AG04449 (cell line): ENCODE measurements around the gene ESR1.

Experiments used
- CTCF ChIA-PET: fragments of 350-600 bp; formaldehyde crosslinking; extraction: SDS; loops from one replicate; lab custom pipeline; 2021; ENCODE audit warnings: antibody characterized with exemption; lab: Yijun Ruan, JAX
- POLR2A ChIA-PET: fragments of 400-600, 350-600 bp; formaldehyde crosslinking; extraction: SDS; loops from one replicate; lab custom pipeline; 2020; ENCODE audit warnings: antibody characterized with exemption, inconsistent platforms; lab: Yijun Ruan, JAX
- DNase-seq: peaks from one replicate; pipeline ENCODE4 v3.0.0-alpha.2; 2010; ENCODE audit warnings: low read depth, low spot score
- H3K4me3 ChIP-seq: 2 replicates; pipeline ENCODE4 v1.5.1; 2011; ENCODE audit warnings: low read depth, mild to moderate bottlenecking, control low read depth, low read length
- TF ChIP-seq, protein P1 (sequence below): IDR thresholded peaks from one replicate; pipeline ENCODE4 v1.5.1; 2011; ENCODE audit warnings: mild to moderate bottlenecking, moderate library complexity, low read length, control low read depth, inconsistent platforms; ENCODE audit not compliant: insufficient read depth; ENCODE audit errors: missing control alignments

The ESR1 gene

GRCh38 chr6:151763938-151764680 lies 43.4 kb upstream of the ESR1 start:
- no peak for DNase-seq

GRCh38 chr6:151765444-151765886 lies 42.0 kb upstream of the ESR1 start:
- TF ChIP-seq, protein P1, sequence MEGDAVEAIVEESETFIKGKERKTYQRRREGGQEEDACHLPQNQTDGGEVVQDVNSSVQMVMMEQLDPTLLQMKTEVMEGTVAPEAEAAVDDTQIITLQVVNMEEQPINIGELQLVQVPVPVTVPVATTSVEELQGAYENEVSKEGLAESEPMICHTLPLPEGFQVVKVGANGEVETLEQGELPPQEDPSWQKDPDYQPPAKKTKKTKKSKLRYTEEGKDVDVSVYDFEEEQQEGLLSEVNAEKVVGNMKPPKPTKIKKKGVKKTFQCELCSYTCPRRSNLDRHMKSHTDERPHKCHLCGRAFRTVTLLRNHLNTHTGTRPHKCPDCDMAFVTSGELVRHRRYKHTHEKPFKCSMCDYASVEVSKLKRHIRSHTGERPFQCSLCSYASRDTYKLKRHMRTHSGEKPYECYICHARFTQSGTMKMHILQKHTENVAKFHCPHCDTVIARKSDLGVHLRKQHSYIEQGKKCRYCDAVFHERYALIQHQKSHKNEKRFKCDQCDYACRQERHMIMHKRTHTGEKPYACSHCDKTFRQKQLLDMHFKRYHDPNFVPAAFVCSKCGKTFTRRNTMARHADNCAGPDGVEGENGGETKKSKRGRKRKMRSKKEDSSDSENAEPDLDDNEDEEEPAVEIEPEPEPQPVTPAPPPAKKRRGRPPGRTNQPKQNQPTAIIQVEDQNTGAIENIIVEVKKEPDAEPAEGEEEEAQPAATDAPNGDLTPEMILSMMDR: peak; percentile 56
- ChIA-PET CTCF (interaction anchor here (0.6 to 3.8 kb wide), 44 partner anchors 8 to 505 kb away, joined by 3 to 79 read pairs (median 3); no protein-coding TSS in a partner anchor), POLR2A (interaction anchor here (0.6 kb wide), 1 partner anchor 332 kb away, joined by 3 read pairs; no protein-coding TSS in a partner anchor)
- DNase-seq: peak; percentile 29
- no peak overlapping the region for H3K4me3 ChIP-seq

More at GRCh38 chr6:151763938-151764680, 43.4 kb upstream of the ESR1 start:
- POLR2A ChIA-PET: no interaction called here
- TF ChIP-seq, protein P1: peak; percentile 83
- CTCF ChIA-PET: interaction anchor here (1.0 to 3.8 kb wide), 19 partner anchors 9 to 507 kb away, joined by 3 to 79 read pairs (median 4); no protein-coding TSS in a partner anchor
- H3K4me3 ChIP-seq: peak overlapping the region; percentile 12; the same call in 1 of the 2 replicates

- CTCF ChIA-PET: no interaction called here
These were observed 35.0 kb upstream of the ESR1 start for GRCh38 chr6:151772446-151772845.

DNA sequence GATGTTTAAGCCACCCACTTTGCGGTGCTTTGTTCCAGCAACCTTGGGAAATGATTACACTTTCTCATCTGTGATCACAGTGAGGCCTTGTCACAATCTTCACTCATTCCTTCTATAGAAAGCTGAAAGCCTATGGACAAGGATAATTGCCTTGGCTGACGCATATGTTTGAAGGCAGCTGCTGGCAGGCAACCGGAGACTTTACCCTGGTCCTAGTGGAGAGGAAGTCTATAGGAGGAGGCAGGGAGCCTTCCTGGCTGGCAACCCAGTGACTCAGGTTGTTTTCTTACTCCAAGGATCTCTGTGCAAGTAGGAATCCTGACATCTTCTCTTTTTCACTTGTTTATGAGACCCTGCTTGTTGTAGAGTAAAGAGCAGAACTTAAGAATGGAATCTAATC lies 34.1 kb upstream of the ESR1 start:
- CTCF ChIA-PET: interaction anchor here (1.2 kb wide), 1 partner anchor 8 kb away, joined by 5 read pairs; no protein-coding TSS in a partner anchor
- POLR2A ChIA-PET: no interaction called here
- DNase-seq: no peak

More at GRCh38 chr6:151772446-151772845, 35.0 kb upstream of the ESR1 start:
- POLR2A ChIA-PET: no interaction called here
- DNase-seq: no peak
- H3K4me3 ChIP-seq: no peak overlapping the region
- TF ChIP-seq, protein P1: no peak

GRCh38 chr6:151782560-151782959 lies 24.9 kb upstream of the ESR1 start:
- DNase-seq: no peak
- no peak overlapping the region for H3K4me3 ChIP-seq
- TF ChIP-seq, protein P1: no peak
- CTCF ChIA-PET: no interaction called here
- POLR2A ChIA-PET: no interaction called here

More for the DNA sequence above, 34.1 kb upstream of the ESR1 start:
- TF ChIP-seq, protein P1: no peak
- H3K4me3 ChIP-seq: no peak overlapping the region

- ChIA-PET POLR2A (no interaction called here), CTCF (interaction anchor here (0.6 to 1.2 kb wide), 2 partner anchors 18 to 19 kb away, joined by 3 to 4 read pairs; no protein-coding TSS in a partner anchor)
- TF ChIP-seq, protein P1: no peak
- DNase-seq: no peak
- no peak overlapping the region for H3K4me3 ChIP-seq
These were observed 23.8 kb upstream of the ESR1 start for GRCh38 chr6:151783692-151784091.
